Stomach (tissue), 9 donors: ENCODE measurements around the gene MAGI2. TPM values are rescaled to one million over a fixed set of nuclear protein-coding genes. Genes with fewer than 3 reads are reported as not detected.

Experiments
- DNase-seq, 2 donors: peaks; one replicate each; pipeline versions ENCODE4 v3.0.0 to v3.0.0-alpha.2; 2013 to 2019
- H3K27ac ChIP-seq, 5 donors: fragments of 200-600 bp in 4 of 5; sonication (generic) in 4 of 5; one replicate each; pipeline ENCODE4 v1.5.1; 2013 to 2019; ENCODE audit warnings: mild to moderate bottlenecking in 1 of 5, moderate library complexity in 1 of 5
- H3K27me3 ChIP-seq, 3 donors: fragments of 200-600 bp; sonication (generic); one replicate each; pipeline ENCODE4 v1.5.1; 2017 to 2019; ENCODE audit warnings: mixed run types in 1 of 3
- H3K36me3 ChIP-seq, 4 donors: fragments of 200-600 bp; sonication (generic); 1 replicate in 3 of 4; 2 replicates in 1 of 4; pipeline ENCODE4 v1.5.1; 2016 to 2019
- H3K4me1 ChIP-seq, 4 donors: fragments of 200-600 bp; sonication (generic); one replicate each; pipeline ENCODE4 v1.5.1; 2016 to 2019
- H3K4me3 ChIP-seq, 4 donors: fragments of 200-600 bp; sonication (generic) in 3 of 4; one replicate each; pipeline ENCODE4 v1.5.1; 2016 to 2019; ENCODE audit warnings: mild to moderate bottlenecking in 1 of 4
- H3K9me3 ChIP-seq, 4 donors: fragments of 200-600 bp; sonication (generic); one replicate each; pipeline ENCODE4 v1.5.1; 2016 to 2019
- CTCF ChIP-seq, 7 experiments: fragments of 450-650 bp in 4 of 7; fragments of 200-600 bp in 3 of 7; sonication (generic) in 3 of 7; IDR thresholded peaks; one replicate each; pipeline ENCODE4 v1.5.1; 2016 to 2019; ENCODE audit warnings: antibody characterized with exemption in 7 of 7, control low read depth in 2 of 7, mild to moderate bottlenecking in 1 of 7
- EP300 ChIP-seq: sonication (generic); formaldehyde crosslinking; IDR thresholded peaks from one replicate; pipeline ENCODE4 v1.6.1; 2017; ENCODE audit warnings: antibody characterized with exemption
- POLR2A ChIP-seq, 4 donors: fragments of 450-650 bp; IDR thresholded peaks; one replicate each; pipeline ENCODE4 v1.6.1; 2016; ENCODE audit warnings: antibody characterized with exemption in 4 of 4, control low read depth in 2 of 4, mild to moderate bottlenecking in 1 of 4, moderate library complexity in 1 of 4
- POLR2AphosphoS5 ChIP-seq, 3 donors: sonication (generic); formaldehyde crosslinking; IDR thresholded peaks; one replicate each; pipeline ENCODE4 v1.6.1; 2016; ENCODE audit warnings: antibody characterized with exemption in 3 of 3
- WGBS, 5 donors: extraction: QIAGEN DNeasy Blood & Tissue Kit in 3 of 5; methylation state at CpG; one replicate each; pipeline versions ENCODE4 v1.1.5 to v1.1.7; 2013 to 2018; 5-methylcytosine and 5-hydroxymethylcytosine counted together
- intact Hi-C: fragments of 100-400 bp; cut with DNase I; formaldehyde crosslinking; loops from one replicate; pipeline ENCODE4 v1.15.1; 2023; ENCODE audit warnings: low total_unique reads
- polyA plus RNA-seq, 3 donors: library from polyadenylated mRNA; stranded (reverse); fragments of 200-250 nt; gene quantifications; one replicate each; pipeline ENCODE4 v1.2.3, GENCODE V29; 2013
- total RNA-seq, 5 donors: library from RNA; depleted of rRNA; stranded (reverse); fragments of >200 nt; gene quantifications; one replicate each; pipeline versions ENCODE4 v1.1.0 to v1.2.3, GENCODE V29; 2014 to 2016
- donor health status: healthy with polysubstance abuse.
- donor health status: Bipolar disorder and iron deficiency.
- donor health status: healthy.

The MAGI2 gene
- total and polyA plus RNA-seq, 8 donors, result 0.92 to 53.9 (median 5.8) TPM

- Histone ChIP-seq H3K36me3 (no peaks in the 10 kb centered on the region), H3K27ac (no peak overlapping the region), H3K4me1 (no peaks in the 10 kb centered on the region), H3K4me3 (no peak overlapping the region), H3K9me3 (no peaks in the 10 kb centered on the region), H3K27me3 (no peaks in the 10 kb centered on the region)
- TF ChIP-seq EP300 (no peak), POLR2AphosphoS5 (IDR thresholded peaks at IDR 0.05) (no peak), POLR2A (IDR thresholded peaks at IDR 0.05) (no peak), CTCF (IDR thresholded peaks at IDR 0.05) (no peak)
- DNase-seq, result no peak
- intact Hi-C loops, result no loop called here
Measured at GRCh38 chr7:78115876-78116275, 1337.6 kb downstream of the MAGI2 start.

- Histone ChIP-seq H3K27ac (no peak overlapping the region), H3K4me1 (no peaks in the 10 kb centered on the region), H3K9me3 (no peaks in the 10 kb centered on the region), H3K27me3 (no peaks in the 10 kb centered on the region), H3K36me3 (no peaks in the 10 kb centered on the region), H3K4me3 (no peak overlapping the region)
- DNase-seq, result no peak
- no peak for TF ChIP-seq POLR2AphosphoS5 (IDR thresholded peaks at IDR 0.05)
- no peak for TF ChIP-seq CTCF (IDR thresholded peaks at IDR 0.05)
- TF ChIP-seq POLR2A (IDR thresholded peaks at IDR 0.05), result no peak
- TF ChIP-seq EP300, result no peak
- intact Hi-C loops, result no loop called here
- 94 to 100% (median 97%) methylated on average over 1 of the region's 1 CpG for WGBS, 5 donors
Measured at GRCh38 chr7:78114993-78115392, 1338.5 kb downstream of the MAGI2 start.

- no peak for TF ChIP-seq POLR2AphosphoS5 (IDR thresholded peaks at IDR 0.05)
- TF ChIP-seq EP300, result no peak
- no peak for TF ChIP-seq CTCF (IDR thresholded peaks at IDR 0.05)
- TF ChIP-seq POLR2A (IDR thresholded peaks at IDR 0.05), result no peak
- H3K27me3 ChIP-seq, result no peaks in the 10 kb centered on the region
- H3K4me1 ChIP-seq, result no peaks in the 10 kb centered on the region
- intact Hi-C loops, result no loop called here
- H3K27ac ChIP-seq, result no peak overlapping the region
- H3K36me3 ChIP-seq, result no peaks in the 10 kb centered on the region
- DNase-seq, result no peak
- H3K9me3 ChIP-seq, result no peaks in the 10 kb centered on the region
- WGBS, 5 donors, result 71 to 85% (median 75%) methylated on average over 5 of the region's 5 CpGs
- H3K4me3 ChIP-seq, result no peak overlapping the region
Measured at GRCh38 chr7:78112488-78112887, 1341.0 kb downstream of the MAGI2 start.

GRCh38 chr7:78111386-78111785, 1342.1 kb downstream of the MAGI2 start:
- H3K4me1 ChIP-seq, result no peaks in the 10 kb centered on the region
- TF ChIP-seq EP300, result no peak
- no peak for TF ChIP-seq POLR2A (IDR thresholded peaks at IDR 0.05)
- no peak for TF ChIP-seq POLR2AphosphoS5 (IDR thresholded peaks at IDR 0.05)
- no peak for TF ChIP-seq CTCF (IDR thresholded peaks at IDR 0.05)
- H3K4me3 ChIP-seq, result no peak overlapping the region
- no peak for DNase-seq
- intact Hi-C loops, result no loop called here
- no peaks in the 10 kb centered on the region for H3K9me3 ChIP-seq
- no peaks in the 10 kb centered on the region for H3K36me3 ChIP-seq
- 48 to 60% (median 55%) methylated on average over 3 of the region's 3 CpGs for WGBS, 5 donors
- no peak overlapping the region for H3K27ac ChIP-seq
- H3K27me3 ChIP-seq, result no peaks in the 10 kb centered on the region
